OCI-LY3 (cell line): Measurements from ENCODE around the gene SH3GL2.

Experiments
- EZH2phosphoT487 ChIP-seq: fragments of 200-600 bp; shearing (Covaris generic); IDR thresholded peaks from 2 replicates; pipeline ENCODE4 v1.6.1; 2018; ENCODE audit warnings: antibody characterized with exemption, mixed run types, low read depth
- TF ChIP-seq, protein P1 (sequence below): fragments of 200-600, 300-600 bp; sonication (generic); IDR thresholded peaks from 2 replicates; pipeline ENCODE4 v1.5.1; 2014; ENCODE audit warnings: antibody characterized with exemption, low read length, low read depth

GRCh38 chr9:17628624-17629023 lies 49.8 kb downstream of the SH3GL2 start:
- TF ChIP-seq, protein P1, sequence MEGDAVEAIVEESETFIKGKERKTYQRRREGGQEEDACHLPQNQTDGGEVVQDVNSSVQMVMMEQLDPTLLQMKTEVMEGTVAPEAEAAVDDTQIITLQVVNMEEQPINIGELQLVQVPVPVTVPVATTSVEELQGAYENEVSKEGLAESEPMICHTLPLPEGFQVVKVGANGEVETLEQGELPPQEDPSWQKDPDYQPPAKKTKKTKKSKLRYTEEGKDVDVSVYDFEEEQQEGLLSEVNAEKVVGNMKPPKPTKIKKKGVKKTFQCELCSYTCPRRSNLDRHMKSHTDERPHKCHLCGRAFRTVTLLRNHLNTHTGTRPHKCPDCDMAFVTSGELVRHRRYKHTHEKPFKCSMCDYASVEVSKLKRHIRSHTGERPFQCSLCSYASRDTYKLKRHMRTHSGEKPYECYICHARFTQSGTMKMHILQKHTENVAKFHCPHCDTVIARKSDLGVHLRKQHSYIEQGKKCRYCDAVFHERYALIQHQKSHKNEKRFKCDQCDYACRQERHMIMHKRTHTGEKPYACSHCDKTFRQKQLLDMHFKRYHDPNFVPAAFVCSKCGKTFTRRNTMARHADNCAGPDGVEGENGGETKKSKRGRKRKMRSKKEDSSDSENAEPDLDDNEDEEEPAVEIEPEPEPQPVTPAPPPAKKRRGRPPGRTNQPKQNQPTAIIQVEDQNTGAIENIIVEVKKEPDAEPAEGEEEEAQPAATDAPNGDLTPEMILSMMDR = no peak
- TF ChIP-seq EZH2phosphoT487 = no peak
